ENCODE measurements around the gene KLF2.

DNA sequence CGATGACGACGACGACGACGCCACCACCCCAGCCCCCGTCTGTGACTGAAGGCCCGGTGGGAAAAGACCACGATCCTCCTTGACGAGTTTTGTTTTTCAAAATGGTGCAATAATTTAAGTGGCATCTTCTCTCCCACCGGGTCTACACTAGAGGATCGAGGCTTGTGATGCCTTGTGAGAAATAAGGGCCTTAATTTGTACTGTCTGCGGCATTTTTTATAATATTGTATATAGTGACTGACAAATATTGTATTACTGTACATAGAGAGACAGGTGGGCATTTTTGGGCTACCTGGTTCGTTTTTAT lies 2.5 kb downstream of the KLF2 start:
- TF ChIP-seq POLR2A (IDR thresholded peaks at IDR 0.05) (no peak), CTCF (IDR thresholded peaks at IDR 0.05) (no peak)
